ENCODE results near the gene SLC19A1. TPM values are rescaled to one million over a fixed set of nuclear protein-coding genes. Genes with fewer than 3 reads are reported as not detected.

SLC19A1 gene
- total RNA-seq, 4 donors from 2014 or later: 1.5 to 8.6 (median 5.3) TPM

- Histone ChIP-seq H3K9me3 (peaks cover 0 to 42% (median 2%) of the 10 kb centered on the region in 3 donors), H3K27ac (no peak overlapping the region), H3K27me3 (peaks cover 73% of the 10 kb centered on the region), H3K4me1 (peaks cover 0 to 24% (median 4%) of the 10 kb centered on the region in 3 donors), H3K36me3 (no peaks in the 10 kb centered on the region), H3K4me3 (no peak overlapping the region)
- ATAC-seq: no peak
- TF ChIP-seq POLR2AphosphoS5 (IDR thresholded peaks at IDR 0.05): no peak
- no peak for TF ChIP-seq CTCF (IDR thresholded peaks at IDR 0.05)
- no peak for TF ChIP-seq POLR2A (IDR thresholded peaks at IDR 0.05)
- TF ChIP-seq EP300 (IDR thresholded peaks at IDR 0.05): no peak
- 70 to 87% methylated on average over 4 to 5 of the region's 5 CpGs for WGBS, 2 donors (ENCODE audit: low coverage in 1 of 2)
These were observed 46.7 kb upstream of the SLC19A1 start for GRCh38 chr21:45588871-45589491.

- Histone ChIP-seq H3K27ac (no peak overlapping the region), H3K9me3 (peaks cover 0 to 44% (median 2%) of the 10 kb centered on the region in 3 donors)
These were observed 46.0 kb upstream of the SLC19A1 start for GRCh38 chr21:45588086-45588825.

GRCh38 chr21:45586289-45586858, 44.1 kb upstream of the SLC19A1 start:
- no peak for ATAC-seq

More at GRCh38 chr21:45588086-45588825, 46.0 kb upstream of the SLC19A1 start:
- Histone ChIP-seq H3K27me3 (peaks cover 80% of the 10 kb centered on the region), H3K36me3 (no peaks in the 10 kb centered on the region), H3K4me1 (peaks cover 0 to 24% (median 4%) of the 10 kb centered on the region in 3 donors), H3K4me3 (no peak overlapping the region)
- 89 to 91% methylated on average over 7 to 9 of the region's 10 CpGs for WGBS, 2 donors (ENCODE audit: low coverage in 1 of 2)
- TF ChIP-seq EP300 (IDR thresholded peaks at IDR 0.05): no peak
- no peak for TF ChIP-seq POLR2A (IDR thresholded peaks at IDR 0.05)
- TF ChIP-seq CTCF (IDR thresholded peaks at IDR 0.05): no peak
- no peak for TF ChIP-seq POLR2AphosphoS5 (IDR thresholded peaks at IDR 0.05)
- ATAC-seq: no peak

GRCh38 chr21:45584786-45585185, 42.5 kb upstream of the SLC19A1 start:
- Histone ChIP-seq H3K27ac (no peak overlapping the region), H3K4me1 (peaks cover 0 to 4% (median 0%) of the 10 kb centered on the region in 3 donors), H3K9me3 (peaks cover 0 to 44% (median 2%) of the 10 kb centered on the region in 3 donors), H3K4me3 (no peak overlapping the region), H3K27me3 (peaks cover 79% of the 10 kb centered on the region), H3K36me3 (no peaks in the 10 kb centered on the region)
- TF ChIP-seq CTCF (IDR thresholded peaks at IDR 0.05) (no peak), EP300 (IDR thresholded peaks at IDR 0.05) (no peak), POLR2A (IDR thresholded peaks at IDR 0.05) (no peak)
- no peak for ATAC-seq
- 38 to 50% methylated on average over 1 of the region's 4 CpGs for WGBS, 2 donors (ENCODE audit: low coverage in 1 of 2)

More at GRCh38 chr21:45586289-45586858, 44.1 kb upstream of the SLC19A1 start:
- Histone ChIP-seq H3K36me3 (no peaks in the 10 kb centered on the region), H3K4me3 (no peak overlapping the region), H3K27ac (no peak overlapping the region), H3K27me3 (peaks cover 79% of the 10 kb centered on the region), H3K4me1 (peaks cover 0 to 19% (median 4%) of the 10 kb centered on the region in 3 donors), H3K9me3 (peaks cover 0 to 44% (median 2%) of the 10 kb centered on the region in 3 donors)
- WGBS, 2 donors (ENCODE audit: low coverage in 1 of 2): 76 to 77% methylated on average over 3 to 4 of the region's 5 CpGs
- no peak for TF ChIP-seq EP300 (IDR thresholded peaks at IDR 0.05)
- no peak for TF ChIP-seq POLR2AphosphoS5 (IDR thresholded peaks at IDR 0.05)
- no peak for TF ChIP-seq POLR2A (IDR thresholded peaks at IDR 0.05)
- no peak for TF ChIP-seq CTCF (IDR thresholded peaks at IDR 0.05)
